Nephron progenitor cell (in vitro differentiated cells): Measurements from ENCODE around the gene LHPP.

Source experiments
- DNase-seq: peaks from one replicate; pipeline ENCODE4 v3.0.0; 2021
- H3K27ac Mint-ChIP-seq: 2 replicates; pipeline ENCODE4 v1.8.0; 2021; ENCODE audit warnings: mild to moderate bottlenecking, moderate library complexity, mixed read lengths
- H3K27me3 Mint-ChIP-seq: 2 replicates; pipeline ENCODE4 v1.8.0; 2021; ENCODE audit warnings: mild to moderate bottlenecking, low read depth, mixed read lengths; ENCODE audit not compliant: poor library complexity
- H3K36me3 Mint-ChIP-seq: 2 replicates; pipeline ENCODE4 v1.8.0; 2021; ENCODE audit warnings: low read depth, mixed read lengths
- H3K4me1 Mint-ChIP-seq: 2 replicates; pipeline ENCODE4 v1.8.0; 2021; ENCODE audit warnings: mixed read lengths
- H3K4me3 Mint-ChIP-seq: 2 replicates; pipeline ENCODE4 v1.8.0; 2021; ENCODE audit warnings: mild to moderate bottlenecking, moderate library complexity, mixed read lengths
- H3K9me3 Mint-ChIP-seq: 2 replicates; pipeline ENCODE4 v1.8.0; 2021; ENCODE audit warnings: mild to moderate bottlenecking, moderate library complexity, mixed read lengths
- CTCF ChIP-seq: fragments of 200-600 bp; sonication (generic); IDR thresholded peaks from 2 replicates; pipeline ENCODE4 v1.5.0; 2021; ENCODE audit warnings: antibody characterized with exemption

The LHPP gene

GRCh38 chr10:124496150-124496549 lies 34.5 kb downstream of the LHPP start:
- peaks cover 49% of the 10 kb centered on the region for H3K4me1 Mint-ChIP-seq
- no peak overlapping the region for H3K4me3 Mint-ChIP-seq
- peaks cover 26% of the 10 kb centered on the region for H3K36me3 Mint-ChIP-seq
- no peak for DNase-seq
- no peak overlapping the region for H3K27ac Mint-ChIP-seq
- H3K27me3 Mint-ChIP-seq, result peaks cover 4% of the 10 kb centered on the region
- H3K9me3 Mint-ChIP-seq, result peaks cover 8% of the 10 kb centered on the region
- TF ChIP-seq CTCF, result no peak

- Mint-ChIP-seq H3K4me3 (no peak overlapping the region), H3K9me3 (peaks cover 11% of the 10 kb centered on the region), H3K36me3 (peaks cover 30% of the 10 kb centered on the region), H3K27ac (no peak overlapping the region), H3K27me3 (peaks cover 4% of the 10 kb centered on the region), H3K4me1 (peaks cover 49% of the 10 kb centered on the region)
- no peak for TF ChIP-seq CTCF
- DNase-seq, result no peak
These were observed 35.0 kb downstream of the LHPP start for GRCh38 chr10:124496620-124497019.

GRCh38 chr10:124497196-124497881 lies 35.7 kb downstream of the LHPP start:
- H3K27ac Mint-ChIP-seq, result no peak overlapping the region
- H3K9me3 Mint-ChIP-seq, result peaks cover 16% of the 10 kb centered on the region
- no peak for DNase-seq
- H3K36me3 Mint-ChIP-seq, result peaks cover 30% of the 10 kb centered on the region
- TF ChIP-seq CTCF, result no peak
- peaks cover 49% of the 10 kb centered on the region for H3K4me1 Mint-ChIP-seq
- no peak overlapping the region for H3K4me3 Mint-ChIP-seq
- peaks cover 4% of the 10 kb centered on the region for H3K27me3 Mint-ChIP-seq

GRCh38 chr10:124498056-124498455 lies 36.4 kb downstream of the LHPP start:
- Mint-ChIP-seq H3K27ac (no peak overlapping the region), H3K4me3 (peak overlapping the region; percentile 54), H3K27me3 (no peaks in the 10 kb centered on the region), H3K9me3 (peaks cover 16% of the 10 kb centered on the region), H3K36me3 (peaks cover 23% of the 10 kb centered on the region), H3K4me1 (peaks cover 43% of the 10 kb centered on the region)
- no peak for TF ChIP-seq CTCF
- DNase-seq, result peak; percentile 51

GRCh38 chr10:124500757-124501156 lies 39.1 kb downstream of the LHPP start:
- Mint-ChIP-seq H3K27ac (no peak overlapping the region), H3K36me3 (peaks cover 22% of the 10 kb centered on the region), H3K27me3 (no peaks in the 10 kb centered on the region), H3K4me1 (peaks cover 25% of the 10 kb centered on the region), H3K9me3 (peaks cover 16% of the 10 kb centered on the region), H3K4me3 (no peak overlapping the region)
- DNase-seq, result no peak
- TF ChIP-seq CTCF, result no peak

- peaks cover 16% of the 10 kb centered on the region for H3K9me3 Mint-ChIP-seq
- H3K4me1 Mint-ChIP-seq, result peaks cover 1% of the 10 kb centered on the region
- H3K4me3 Mint-ChIP-seq, result no peak overlapping the region
- peaks cover 8% of the 10 kb centered on the region for H3K27me3 Mint-ChIP-seq
- no peak for DNase-seq
- H3K36me3 Mint-ChIP-seq, result peaks cover 21% of the 10 kb centered on the region
- H3K27ac Mint-ChIP-seq, result no peak overlapping the region
- TF ChIP-seq CTCF, result no peak
These were observed 43.1 kb downstream of the LHPP start for GRCh38 chr10:124504711-124505110.
